Calu3 (cell line): ENCODE results near the gene TMEM35A. TPM values are rescaled to one million over a fixed set of nuclear protein-coding genes. Genes with fewer than 3 reads are reported as not detected.

ENCODE experiments used
- BruUV-seq: library from RNA; stranded (reverse); fragments of 400-500 nt; replicated peaks from 2 replicates; lab custom pipeline; 2021; lab: Mats Ljungman, UMichigan
- CTCF ChIA-PET: fragments of 300-600 bp; sonication (Branson Sonifier 250); formaldehyde crosslinking; loops from one replicate; lab custom pipeline; 2022; ENCODE audit warnings: antibody characterized with exemption; lab: Charles Lee
- DNase-seq: peaks from one replicate; pipeline ENCODE4 v3.0.0; 2022
- H3K27ac Mint-ChIP-seq: one replicate; pipeline ENCODE4 v1.8.0; 2022; ENCODE audit warnings: mixed read lengths; ENCODE audit not compliant: unreplicated experiment
- H3K27me3 Mint-ChIP-seq: one replicate; pipeline ENCODE4 v1.8.0; 2022; ENCODE audit warnings: mixed read lengths; ENCODE audit not compliant: unreplicated experiment
- H3K36me3 Mint-ChIP-seq: one replicate; pipeline ENCODE4 v1.8.0; 2022; ENCODE audit warnings: mild to moderate bottlenecking, moderate library complexity, mixed read lengths; ENCODE audit not compliant: insufficient read depth, unreplicated experiment
- H3K4me1 Mint-ChIP-seq: one replicate; pipeline ENCODE4 v1.8.0; 2022; ENCODE audit warnings: mild to moderate bottlenecking, low read depth, mixed read lengths; ENCODE audit not compliant: unreplicated experiment
- H3K4me3 Mint-ChIP-seq: one replicate; pipeline ENCODE4 v1.8.0; 2022; ENCODE audit warnings: mild to moderate bottlenecking, low read depth, moderate library complexity, mixed read lengths; ENCODE audit not compliant: unreplicated experiment
- H3K9me3 Mint-ChIP-seq: one replicate; pipeline ENCODE4 v1.8.0; 2022; ENCODE audit warnings: low read depth, mixed read lengths; ENCODE audit not compliant: unreplicated experiment
- intact Hi-C: fragments of 100-400 bp; cut with micrococcal nuclease; formaldehyde crosslinking; loops from one replicate; pipeline ENCODE4 v1.10.0; 2022; ENCODE audit not compliant: unreplicated experiment
- total RNA-seq: library from RNA; stranded (reverse); gene quantifications from 2 replicates; pipeline ENCODE4 v1.2.3, GENCODE V29; 2022
- TF ChIP-seq, protein P1 (sequence below): fragments of 200-600 bp; IDR thresholded peaks from one replicate; pipeline ENCODE4 v1.8.0; 2022; ENCODE audit warnings: antibody characterized with exemption; ENCODE audit not compliant: unreplicated experiment

The TMEM35A gene
- total RNA-seq, 1 experiment from 2014 or later: not detected

GRCh38 chrX:101117701-101118100 is 39.0 kb downstream of the TMEM35A start:
- TF ChIP-seq, protein P1, sequence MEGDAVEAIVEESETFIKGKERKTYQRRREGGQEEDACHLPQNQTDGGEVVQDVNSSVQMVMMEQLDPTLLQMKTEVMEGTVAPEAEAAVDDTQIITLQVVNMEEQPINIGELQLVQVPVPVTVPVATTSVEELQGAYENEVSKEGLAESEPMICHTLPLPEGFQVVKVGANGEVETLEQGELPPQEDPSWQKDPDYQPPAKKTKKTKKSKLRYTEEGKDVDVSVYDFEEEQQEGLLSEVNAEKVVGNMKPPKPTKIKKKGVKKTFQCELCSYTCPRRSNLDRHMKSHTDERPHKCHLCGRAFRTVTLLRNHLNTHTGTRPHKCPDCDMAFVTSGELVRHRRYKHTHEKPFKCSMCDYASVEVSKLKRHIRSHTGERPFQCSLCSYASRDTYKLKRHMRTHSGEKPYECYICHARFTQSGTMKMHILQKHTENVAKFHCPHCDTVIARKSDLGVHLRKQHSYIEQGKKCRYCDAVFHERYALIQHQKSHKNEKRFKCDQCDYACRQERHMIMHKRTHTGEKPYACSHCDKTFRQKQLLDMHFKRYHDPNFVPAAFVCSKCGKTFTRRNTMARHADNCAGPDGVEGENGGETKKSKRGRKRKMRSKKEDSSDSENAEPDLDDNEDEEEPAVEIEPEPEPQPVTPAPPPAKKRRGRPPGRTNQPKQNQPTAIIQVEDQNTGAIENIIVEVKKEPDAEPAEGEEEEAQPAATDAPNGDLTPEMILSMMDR: no peak
- intact Hi-C loops: no loop called here
- H3K27me3 Mint-ChIP-seq: no peaks in the 10 kb centered on the region
- no TSS peak for BruUV-seq
- CTCF ChIA-PET: no interaction called here
- no peak overlapping the region for H3K27ac Mint-ChIP-seq
- H3K9me3 Mint-ChIP-seq: no peaks in the 10 kb centered on the region
- DNase-seq: no peak
- H3K4me3 Mint-ChIP-seq: no peak overlapping the region
- peaks cover 22% of the 10 kb centered on the region for H3K36me3 Mint-ChIP-seq
- no peaks in the 10 kb centered on the region for H3K4me1 Mint-ChIP-seq

DNA sequence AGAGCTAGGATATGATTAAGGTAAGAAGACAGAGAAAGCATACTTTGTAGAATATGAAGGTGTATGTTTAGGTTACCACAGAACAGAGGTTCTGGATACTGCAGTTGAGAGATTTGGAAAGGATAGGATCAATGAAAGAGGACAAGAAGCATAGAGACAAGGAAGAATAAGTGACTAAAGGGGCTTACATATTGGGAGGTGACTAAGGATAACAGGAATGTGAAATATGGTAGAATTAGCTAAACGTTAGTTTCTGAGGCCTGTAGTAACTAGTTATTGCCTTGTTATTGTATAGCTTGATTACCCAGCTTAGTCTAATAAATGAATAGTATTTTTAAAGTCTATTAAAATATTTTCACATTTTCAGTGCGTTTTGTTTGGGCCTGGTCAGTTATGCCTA is 57.6 kb downstream of the TMEM35A start:
- no peak overlapping the region for H3K27ac Mint-ChIP-seq
- H3K4me1 Mint-ChIP-seq: no peaks in the 10 kb centered on the region
- no peaks in the 10 kb centered on the region for H3K9me3 Mint-ChIP-seq
- H3K4me3 Mint-ChIP-seq: no peak overlapping the region
- intact Hi-C loops: no loop called here
- peaks cover 28% of the 10 kb centered on the region for H3K36me3 Mint-ChIP-seq
- no peaks in the 10 kb centered on the region for H3K27me3 Mint-ChIP-seq
- no peak for DNase-seq
- no TSS peak for BruUV-seq
- TF ChIP-seq, protein P1: no peak
- CTCF ChIA-PET: no interaction called here

Other genes with a start within 250 kb of the TMEM35A start
- gene NOX1, start 204.5 kb upstream of the TMEM35A start, total RNA-seq: not detected in 2 replicates
- 0.33 and 0.83 TPM in 2 replicates for gene XKRX, start 150.0 kb upstream of the TMEM35A start, total RNA-seq
- gene ARL13A, start 109.2 kb upstream of the TMEM35A start, total RNA-seq: not detected in 2 replicates
- gene TRMT2B, start 26.8 kb upstream of the TMEM35A start, total RNA-seq: 16.7 and 18.5 TPM in 2 replicates
- 26.1 and 28.1 TPM in 2 replicates for gene CENPI, start 19.3 kb downstream of the TMEM35A start, total RNA-seq
- gene DRP2, start 140.9 kb downstream of the TMEM35A start, total RNA-seq: 0.39 and 0.66 TPM in 2 replicates
- 0.15 TPM in 1 of 2 replicates, not detected in the other for gene TAF7L, start 212.5 kb downstream of the TMEM35A start, total RNA-seq